HL-60 (cell line): Measurements from ENCODE around the gene CISD1.

Experiments
- GABPA ChIP-seq: IDR thresholded peaks from 2 replicates; pipeline ENCODE4 v1.6.1; 2012; ENCODE audit warnings: low read depth
- POLR2AphosphoS5 ChIP-seq: IDR thresholded peaks from 2 replicates; pipeline ENCODE4 v1.6.1; 2012; ENCODE audit warnings: low read depth
- REST ChIP-seq: IDR thresholded peaks from 2 replicates; pipeline ENCODE4 v1.6.1; 2012; ENCODE audit warnings: low read depth; ENCODE audit not compliant: insufficient replicate concordance
- SPI1 ChIP-seq: IDR thresholded peaks from 2 replicates; pipeline ENCODE4 v1.6.1; 2012; ENCODE audit warnings: low read depth, mild to moderate bottlenecking, borderline replicate concordance
- TF ChIP-seq, protein P1 (sequence below): IDR thresholded peaks from one replicate; pipeline ENCODE4 v1.5.1; 2011; ENCODE audit warnings: low read length, control low read depth, inconsistent platforms; ENCODE audit not compliant: insufficient read depth

DNA sequence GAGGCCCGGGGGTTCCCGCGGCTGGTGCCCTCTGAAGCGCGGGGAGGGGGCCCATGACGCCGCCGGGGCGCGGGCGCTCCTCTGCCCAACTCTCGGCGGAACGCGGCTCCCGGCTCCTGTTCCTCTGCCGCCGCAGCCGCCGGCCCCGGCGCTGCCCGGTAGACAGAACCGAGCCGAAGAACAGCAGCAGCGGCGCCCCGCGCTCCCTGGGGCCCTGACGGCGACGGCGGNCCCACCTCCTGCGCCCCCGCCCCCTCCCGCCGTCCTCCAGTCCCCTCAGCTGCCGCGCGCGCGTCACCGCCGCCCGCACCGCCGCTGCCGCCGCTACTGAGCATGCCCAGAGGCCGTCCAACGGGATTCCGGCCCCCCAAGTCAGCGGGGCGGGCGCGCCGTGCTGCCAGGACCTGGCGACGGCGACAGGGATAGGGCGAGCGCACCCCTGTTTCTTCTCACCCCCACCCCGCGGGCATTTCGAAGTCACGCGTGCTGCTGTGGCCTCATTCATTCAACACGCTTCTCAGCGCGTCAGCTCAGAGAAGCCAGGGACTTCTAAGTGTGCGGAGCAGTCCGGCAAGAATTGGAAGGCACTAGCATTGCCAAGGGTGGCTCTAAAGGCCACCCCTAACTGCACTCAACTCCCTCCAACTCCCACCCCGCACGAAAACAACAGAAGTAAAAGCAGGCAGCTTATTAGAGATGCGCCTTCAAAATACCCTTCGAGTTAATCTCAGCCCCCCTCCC is 1.1 kb upstream of the CISD1 start, which contains the start of gene IPMK:
- TF ChIP-seq, protein P1, sequence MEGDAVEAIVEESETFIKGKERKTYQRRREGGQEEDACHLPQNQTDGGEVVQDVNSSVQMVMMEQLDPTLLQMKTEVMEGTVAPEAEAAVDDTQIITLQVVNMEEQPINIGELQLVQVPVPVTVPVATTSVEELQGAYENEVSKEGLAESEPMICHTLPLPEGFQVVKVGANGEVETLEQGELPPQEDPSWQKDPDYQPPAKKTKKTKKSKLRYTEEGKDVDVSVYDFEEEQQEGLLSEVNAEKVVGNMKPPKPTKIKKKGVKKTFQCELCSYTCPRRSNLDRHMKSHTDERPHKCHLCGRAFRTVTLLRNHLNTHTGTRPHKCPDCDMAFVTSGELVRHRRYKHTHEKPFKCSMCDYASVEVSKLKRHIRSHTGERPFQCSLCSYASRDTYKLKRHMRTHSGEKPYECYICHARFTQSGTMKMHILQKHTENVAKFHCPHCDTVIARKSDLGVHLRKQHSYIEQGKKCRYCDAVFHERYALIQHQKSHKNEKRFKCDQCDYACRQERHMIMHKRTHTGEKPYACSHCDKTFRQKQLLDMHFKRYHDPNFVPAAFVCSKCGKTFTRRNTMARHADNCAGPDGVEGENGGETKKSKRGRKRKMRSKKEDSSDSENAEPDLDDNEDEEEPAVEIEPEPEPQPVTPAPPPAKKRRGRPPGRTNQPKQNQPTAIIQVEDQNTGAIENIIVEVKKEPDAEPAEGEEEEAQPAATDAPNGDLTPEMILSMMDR = no peak
- TF ChIP-seq GABPA (no peak), SPI1 (no peak), REST (no peak), POLR2AphosphoS5 (no peak; the same call in 1 of the 2 replicates)
